ENCODE data around the gene ADCY7.

The ADCY7 gene

DNA sequence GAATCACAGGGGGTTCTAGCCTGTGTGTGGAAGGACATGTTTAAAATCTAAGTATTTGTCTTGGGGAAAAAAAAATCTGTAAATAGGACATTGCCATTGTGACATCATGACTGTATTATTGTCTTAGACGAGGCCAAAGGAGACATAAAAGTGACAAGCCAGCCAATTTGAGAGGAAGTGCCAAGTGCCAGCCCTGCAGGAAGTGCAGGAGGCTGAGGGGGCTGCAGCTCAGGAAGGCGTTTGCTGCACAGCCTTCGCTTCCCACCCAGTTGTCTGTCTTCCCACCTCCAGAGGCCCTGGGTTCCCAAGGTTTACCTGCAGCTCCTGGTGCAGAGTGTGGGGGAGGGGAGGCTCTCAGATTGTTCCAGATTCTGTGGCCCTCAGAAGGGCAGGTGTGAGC, 1.3 kb downstream of the ADCY7 start:
- no peak for DNase-seq (ENCODE audit: low read depth, low spot score)

DNA sequence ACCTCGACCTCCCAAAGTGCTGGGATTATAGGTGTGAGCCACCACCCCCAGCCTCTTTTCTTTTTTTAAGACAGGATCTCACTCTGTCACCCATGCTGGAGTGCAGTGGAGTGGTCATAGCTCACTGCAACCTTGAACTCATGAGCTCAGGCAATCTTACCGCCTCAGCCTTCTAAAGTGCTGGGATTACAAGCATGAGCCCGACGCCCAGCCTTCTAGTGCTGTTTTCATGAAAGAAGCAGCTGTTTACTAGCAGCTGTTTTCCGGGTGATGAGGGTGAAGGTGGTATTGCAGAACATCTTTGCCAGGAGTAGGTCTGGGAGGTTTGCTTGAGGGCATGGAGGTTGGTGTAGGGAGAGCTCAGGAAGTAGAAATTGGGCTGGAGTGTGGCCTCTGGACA, 2.0 kb downstream of the ADCY7 start:
- DNase-seq (ENCODE audit: low read depth, low spot score), result no peak

DNA sequence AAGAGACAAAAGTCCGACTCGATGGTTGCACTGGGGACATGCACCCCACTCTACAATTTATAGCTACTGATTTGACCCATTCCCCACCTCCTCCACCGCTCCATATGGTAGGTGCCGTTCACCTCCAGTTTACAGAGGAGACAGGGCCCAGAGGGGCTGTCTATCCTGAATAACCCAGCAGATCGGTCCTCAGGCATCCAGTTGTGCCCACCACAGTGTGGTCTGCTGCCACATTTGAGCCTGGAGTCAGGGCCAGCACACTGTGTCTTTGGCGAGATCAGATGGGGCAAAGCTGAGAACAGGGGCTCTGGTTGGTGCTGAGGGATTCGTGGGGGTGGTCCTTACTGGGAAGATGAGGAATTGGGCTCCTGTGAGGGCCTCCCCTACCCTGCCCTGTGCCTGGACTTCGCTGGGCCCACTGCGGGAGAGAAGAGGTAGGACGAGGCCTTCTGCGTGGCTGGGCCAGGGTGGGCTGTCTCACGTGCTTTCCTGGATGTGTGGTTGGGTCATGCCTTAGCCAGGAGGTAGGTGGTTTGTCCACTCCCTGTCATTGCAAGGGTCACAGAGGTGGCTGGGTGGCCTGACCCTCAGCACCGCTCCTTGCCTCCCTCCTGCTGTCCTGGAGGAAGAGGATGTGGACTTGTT, 2.8 kb downstream of the ADCY7 start:
- no peak for DNase-seq (ENCODE audit: low read depth, low spot score)

DNA sequence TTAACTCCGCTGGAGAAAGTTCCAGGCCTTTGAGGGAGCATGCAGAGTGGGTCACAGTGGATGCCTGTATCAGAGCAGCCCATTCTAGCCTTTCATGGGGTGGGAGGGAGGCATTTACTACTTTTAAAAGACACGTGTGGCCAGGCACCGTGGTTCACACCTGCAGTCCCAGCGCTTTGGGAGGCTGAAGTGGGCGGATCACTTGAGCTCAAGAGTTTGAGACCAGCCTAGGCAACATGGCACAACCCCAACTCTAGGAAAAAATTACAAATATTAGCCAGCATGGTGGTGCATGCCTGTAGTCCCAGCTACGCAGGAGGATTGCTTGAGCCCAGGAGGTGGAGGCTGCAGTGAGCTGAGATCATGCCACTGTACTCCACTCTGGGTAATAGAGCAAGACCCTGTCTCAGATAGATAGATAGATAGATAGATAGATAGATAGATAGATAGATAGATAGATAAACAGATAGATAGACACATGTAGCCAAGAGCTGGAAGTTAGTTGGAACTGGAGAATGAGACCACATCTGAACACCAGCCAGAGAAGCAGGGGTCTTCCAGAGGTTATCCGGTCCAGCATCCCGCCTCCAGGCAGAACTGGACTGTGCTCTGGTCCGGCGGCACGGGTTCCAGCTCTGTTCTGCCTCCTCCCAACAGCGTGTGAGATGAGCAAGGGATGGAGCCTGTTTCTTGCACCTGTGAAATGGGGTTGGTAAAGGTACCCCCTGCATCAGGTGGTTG, 3.6 kb downstream of the ADCY7 start:
- DNase-seq (ENCODE audit: low read depth, low spot score), result no peak

DNA sequence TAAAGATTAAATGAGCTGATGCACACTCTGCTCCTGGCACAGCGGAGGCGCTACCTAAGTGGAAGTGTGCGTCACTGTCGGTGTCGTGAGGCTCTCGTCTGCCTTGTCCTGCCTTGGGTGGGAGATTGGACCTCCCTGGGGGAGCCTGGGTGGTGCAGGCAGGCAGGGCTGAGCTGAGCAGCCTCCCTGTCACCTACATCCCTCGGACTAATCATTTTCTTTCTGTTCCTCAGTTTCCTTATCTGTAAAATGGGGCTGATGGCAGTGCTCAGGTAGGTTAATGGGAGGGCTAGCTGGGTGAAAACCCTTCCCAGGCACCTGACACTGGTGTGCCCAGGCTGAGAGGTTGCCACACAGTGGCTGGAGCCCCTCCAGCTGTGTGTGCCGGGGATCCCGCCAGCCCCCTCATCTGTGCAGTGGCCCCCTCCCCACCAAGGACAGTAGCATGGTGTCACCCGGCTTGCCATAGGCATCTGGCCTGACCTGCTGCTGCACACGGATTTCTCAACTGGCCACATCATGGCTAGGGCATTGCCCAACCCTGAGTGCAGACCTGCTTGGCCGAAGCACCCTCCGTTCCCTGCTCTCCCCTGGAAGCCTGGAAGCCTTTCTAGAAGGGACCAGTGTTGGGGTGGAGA, 4.3 kb downstream of the ADCY7 start:
- no peak for DNase-seq (ENCODE audit: low read depth, low spot score)

DNA sequence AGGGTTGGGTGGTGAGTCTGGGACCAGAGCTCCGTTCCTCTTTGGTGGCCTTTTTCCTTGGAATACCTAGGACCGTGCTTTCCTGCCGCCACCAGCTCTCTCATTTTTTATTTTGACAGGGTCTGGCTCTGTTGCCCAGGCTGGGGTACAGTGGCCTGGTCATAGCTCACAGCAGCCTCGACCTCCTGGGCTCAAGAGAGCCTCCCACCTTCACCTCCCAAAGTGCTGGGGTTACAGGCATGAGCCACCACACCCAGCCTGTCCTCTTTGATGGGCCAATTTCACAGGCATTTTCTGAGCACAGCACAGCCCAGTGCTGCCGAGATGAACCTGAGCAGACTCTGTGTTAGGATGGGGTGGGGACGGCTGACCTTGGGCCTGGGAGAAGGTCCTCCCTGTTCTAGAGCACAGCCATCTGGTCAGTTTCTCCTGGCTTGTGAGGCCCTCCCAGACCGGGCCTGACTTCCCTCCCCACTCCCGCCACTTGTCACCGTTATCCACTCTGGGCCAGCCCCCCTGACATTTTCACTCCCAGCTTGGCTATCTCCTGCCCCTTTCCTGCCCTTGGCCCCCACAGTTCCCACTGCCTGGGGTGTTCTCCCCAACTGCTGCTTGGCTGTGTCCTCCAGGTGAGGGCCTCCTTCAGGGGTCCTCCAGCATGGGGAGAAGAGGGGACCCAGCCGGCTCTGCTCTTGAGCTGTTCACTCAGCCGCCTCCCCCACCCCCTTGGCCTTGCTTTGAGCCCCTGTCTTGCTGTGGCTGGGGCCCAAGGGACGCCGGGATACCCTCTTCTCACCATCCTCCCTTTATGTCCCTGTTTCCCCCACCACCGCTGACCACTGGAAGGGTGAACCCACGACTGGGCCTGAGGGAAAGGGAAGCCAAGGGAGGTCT, 5.0 kb downstream of the ADCY7 start:
- DNase-seq (ENCODE audit: low read depth, low spot score), result no peak

DNA sequence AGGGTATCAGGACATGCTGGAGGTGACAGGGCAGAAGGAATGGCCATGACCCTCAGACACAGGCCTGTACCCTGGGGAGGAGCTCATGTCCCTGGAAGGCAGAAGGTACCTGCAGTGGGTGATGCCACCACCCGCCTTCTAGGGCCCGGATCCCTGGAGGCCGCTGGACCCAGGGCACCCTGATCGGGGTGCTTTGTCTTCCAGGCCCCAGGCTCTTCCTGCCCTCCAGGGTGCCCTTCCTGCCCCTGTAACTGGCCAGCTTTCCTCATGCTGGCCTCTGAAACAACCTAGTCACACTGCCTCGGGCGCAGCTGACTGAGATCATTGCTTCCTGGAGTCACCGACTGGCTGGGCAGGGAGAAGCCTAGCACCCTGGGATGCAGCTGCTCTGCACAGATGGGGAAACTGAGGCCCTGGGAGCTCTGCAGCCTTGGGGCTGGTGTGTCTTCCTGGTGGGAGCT, 5.8 kb downstream of the ADCY7 start:
- DNase-seq (ENCODE audit: low read depth, low spot score), result no peak

DNA sequence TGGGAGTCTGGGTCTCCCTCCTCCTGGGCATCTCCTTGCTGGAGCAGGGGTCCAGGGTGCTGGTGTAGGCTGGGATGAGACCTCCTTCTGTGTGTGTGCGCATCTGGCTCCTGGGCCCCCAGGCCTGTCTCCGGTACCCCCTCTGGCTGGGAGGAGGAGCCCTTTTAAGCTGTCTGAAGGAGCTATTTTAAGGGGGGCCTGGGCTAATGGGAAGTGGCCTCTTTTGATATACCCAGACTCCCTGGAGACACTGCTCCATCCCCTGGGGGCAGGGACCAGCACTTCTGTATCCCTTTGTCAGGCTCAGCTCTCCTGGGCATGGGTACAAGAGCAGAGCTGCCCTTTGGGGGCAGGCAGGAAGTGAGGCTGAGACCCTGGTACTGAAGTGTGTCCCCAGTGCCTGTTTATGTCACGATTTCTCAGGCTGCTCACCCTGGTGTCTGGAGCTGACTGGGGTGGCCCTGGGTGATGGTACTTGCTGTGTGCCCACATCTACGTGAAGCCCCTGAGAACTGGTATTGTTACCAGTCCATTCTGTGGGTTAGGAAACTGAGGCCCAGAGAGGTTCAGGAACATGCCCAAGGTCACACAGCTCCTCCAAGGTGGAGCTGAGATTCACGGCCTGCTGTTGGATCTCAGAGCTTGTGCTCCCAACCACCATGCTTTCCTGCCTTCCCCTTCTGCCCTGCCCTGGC, 6.5 kb downstream of the ADCY7 start:
- DNase-seq (ENCODE audit: low read depth, low spot score), result no peak

DNA sequence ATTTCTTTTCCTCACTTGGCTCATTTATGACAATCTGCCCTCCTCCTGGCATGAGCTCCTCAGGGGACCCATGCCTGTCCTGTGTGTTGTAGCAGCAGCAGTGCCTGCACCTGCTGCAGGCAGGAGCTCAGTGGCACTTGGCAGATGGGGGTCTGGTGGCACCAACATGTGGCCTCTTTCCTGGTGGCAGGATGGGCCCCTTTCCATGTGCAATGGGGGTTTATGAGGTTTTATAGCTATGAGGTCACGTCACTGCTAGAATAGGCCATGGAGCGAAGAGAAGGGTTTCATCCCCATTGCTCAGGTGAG, 7.0 kb downstream of the ADCY7 start:
- DNase-seq (ENCODE audit: low read depth, low spot score), result no peak

DNA sequence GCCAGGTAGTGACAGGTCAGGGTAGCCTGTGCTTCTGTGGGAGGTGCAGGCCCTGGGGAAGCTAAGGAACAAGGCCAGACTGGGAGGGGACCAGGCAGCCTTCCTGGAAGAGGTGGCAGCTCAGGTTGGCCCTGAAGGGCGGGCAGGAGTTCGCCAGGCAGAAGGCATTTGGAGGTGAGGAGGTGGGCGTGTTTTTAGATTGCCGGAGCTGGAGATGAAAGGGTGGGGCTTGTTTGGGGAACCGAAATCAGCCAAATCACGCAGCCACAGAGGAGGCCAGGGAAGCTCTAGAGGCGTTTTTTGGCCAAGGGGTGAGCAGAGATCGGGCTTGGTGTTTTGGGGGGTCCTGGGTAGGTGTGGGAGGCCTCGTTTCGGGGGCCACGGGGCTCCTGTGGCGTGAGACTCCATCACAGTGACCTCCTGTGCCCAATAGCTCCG, 7.6 kb downstream of the ADCY7 start:
- DNase-seq (ENCODE audit: low read depth, low spot score), result no peak

DNA sequence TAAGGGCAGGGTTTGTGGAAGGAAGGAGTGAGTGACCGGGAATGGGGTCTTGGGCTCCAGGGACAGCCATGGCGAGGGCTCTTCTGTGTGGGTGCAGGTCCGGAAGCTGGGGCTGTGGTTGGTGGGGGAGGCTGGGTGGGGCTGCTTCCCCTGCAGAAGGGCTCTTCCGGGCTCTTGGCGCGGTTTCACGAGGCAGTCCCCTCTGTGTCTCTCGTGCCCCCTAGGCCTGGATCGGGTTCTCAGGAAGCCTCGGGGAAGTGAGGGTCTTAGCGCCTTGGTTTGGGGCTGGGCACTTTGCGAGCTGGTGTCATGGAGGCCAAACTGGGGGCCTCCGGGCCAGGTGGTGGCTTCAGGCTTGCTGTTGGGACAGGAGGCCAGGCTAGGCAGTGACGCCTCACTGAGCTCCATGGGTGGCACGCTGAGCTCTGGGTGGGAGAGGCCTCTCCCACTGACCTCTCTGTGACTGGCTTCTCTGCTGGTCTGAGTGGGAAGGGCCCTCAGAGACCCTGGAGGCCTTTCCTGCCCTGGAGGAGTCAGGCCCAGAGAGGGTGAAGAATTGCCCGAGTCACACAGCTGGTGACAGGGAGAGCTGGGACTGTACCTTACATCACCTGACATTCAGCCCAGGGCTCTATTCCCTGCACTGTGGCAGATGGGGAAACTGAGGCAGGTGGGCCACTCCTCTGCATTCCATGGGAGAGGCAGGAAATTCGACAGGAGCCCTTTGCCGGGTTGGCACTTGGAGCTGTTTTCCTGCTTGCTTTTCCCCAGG, 8.2 kb downstream of the ADCY7 start:
- no peak for DNase-seq (ENCODE audit: low read depth, low spot score)

DNA sequence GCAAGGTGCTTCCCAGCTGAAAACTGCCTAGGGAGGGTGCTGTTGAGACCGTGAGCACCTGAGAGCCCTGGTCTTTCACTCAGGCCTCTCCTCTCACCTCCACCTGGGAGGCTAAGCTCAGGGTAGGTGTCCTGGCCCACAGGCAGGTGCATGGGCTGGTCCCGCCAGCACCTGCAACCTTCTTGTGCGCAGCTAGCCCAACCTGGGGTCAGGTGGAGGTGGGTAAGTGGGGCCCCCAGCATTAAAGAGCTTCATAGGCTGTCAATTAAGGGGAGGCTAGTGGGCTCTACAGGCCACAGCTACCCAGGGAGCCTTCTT, 8.7 kb downstream of the ADCY7 start:
- DNase-seq (ENCODE audit: low read depth, low spot score), result no peak

DNA sequence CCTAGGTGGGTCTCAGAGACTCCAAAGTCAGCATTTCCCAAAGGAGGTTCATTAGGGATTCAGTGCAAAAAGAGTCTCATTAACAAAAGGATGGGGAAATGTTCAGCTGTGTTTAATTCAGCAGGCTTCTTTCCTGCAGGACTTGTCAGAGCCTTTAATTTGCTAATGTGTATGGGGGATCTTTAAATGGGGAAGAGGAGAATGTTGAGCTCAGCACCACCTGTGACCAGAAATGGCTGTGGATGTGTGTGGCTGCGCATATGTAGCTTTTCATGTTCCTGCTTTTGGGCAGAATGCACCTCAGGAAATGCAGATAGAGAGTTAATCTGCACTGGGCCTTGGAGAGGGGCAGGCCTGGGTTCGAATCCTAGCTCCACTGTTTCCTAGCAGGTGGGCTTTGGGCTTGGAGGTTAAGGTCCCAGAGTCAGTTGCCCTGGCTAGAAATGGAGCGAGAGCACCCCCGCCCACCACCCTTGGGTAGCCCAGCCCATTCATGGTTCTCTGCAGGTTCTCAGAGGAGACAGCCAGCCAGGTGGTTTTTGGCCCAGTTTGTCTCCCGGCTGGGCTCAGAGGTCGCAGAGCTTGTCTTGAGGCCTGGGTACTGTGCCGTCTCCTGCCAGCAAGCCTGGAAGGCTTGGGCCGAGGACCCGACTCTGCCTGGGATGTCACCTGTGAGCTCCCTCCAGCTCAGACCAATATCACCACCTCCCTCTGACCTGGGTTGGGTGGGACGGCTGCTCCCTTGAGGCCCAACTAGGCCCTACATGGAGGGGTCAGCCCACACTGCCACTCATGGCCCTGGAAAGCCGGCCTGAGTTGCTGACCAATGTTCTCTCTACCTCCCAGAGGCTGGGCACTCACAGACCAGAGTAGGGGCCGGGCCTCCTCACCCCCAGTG, 9.3 kb downstream of the ADCY7 start:
- no peak for DNase-seq (ENCODE audit: low read depth, low spot score)

DNA sequence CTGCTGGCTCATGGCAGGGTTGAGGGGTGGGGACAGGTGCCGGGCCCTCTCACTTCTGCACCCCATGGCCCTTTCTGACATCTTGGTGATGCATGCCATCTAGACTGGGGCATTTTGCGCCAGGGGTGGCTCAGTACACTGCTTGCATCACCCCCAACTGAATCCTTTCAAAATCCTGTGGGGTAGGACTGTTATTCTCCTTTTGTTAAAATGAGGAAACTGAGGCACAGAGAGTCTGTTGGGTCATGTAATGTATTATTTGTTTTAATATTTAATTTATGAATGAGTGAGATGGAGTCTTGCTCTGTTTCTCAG, 9.9 kb downstream of the ADCY7 start:
- DNase-seq (ENCODE audit: low read depth, low spot score), result no peak

DNA sequence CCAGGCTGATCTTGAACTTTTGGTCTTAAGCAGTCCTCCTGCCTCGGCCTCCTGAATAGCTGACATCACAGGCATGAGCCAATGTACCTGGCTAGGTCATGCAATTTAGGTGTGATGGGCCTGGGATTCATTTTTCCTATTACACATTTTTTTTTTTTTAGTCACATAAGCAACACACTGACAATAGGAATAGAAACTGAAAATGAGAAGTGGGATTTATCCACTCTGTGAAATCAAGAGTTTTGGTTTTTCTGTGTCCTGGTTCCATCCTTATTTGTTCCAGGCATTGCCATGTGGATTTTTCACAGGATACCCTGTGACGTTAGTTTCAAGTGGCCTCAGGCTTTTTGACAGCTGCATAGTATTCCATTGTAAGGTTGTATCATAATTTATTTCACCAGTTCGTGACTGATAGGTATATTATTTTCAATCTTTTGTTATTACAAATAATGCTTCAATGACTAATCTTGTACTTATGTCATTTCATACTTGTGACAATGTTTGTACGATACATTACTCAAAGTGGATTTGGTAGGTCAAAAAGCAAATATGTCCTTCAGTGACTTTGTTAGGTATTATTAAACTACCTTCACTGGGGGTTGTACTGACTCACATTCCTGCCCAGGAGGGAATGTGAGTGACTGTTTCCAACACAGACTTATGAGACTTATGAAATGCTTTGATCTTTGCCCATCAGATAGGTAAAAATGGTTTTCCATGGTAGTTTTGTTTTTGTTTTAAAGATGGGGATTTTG, 10.6 kb downstream of the ADCY7 start:
- no peak for DNase-seq (ENCODE audit: low read depth, low spot score)

DNA sequence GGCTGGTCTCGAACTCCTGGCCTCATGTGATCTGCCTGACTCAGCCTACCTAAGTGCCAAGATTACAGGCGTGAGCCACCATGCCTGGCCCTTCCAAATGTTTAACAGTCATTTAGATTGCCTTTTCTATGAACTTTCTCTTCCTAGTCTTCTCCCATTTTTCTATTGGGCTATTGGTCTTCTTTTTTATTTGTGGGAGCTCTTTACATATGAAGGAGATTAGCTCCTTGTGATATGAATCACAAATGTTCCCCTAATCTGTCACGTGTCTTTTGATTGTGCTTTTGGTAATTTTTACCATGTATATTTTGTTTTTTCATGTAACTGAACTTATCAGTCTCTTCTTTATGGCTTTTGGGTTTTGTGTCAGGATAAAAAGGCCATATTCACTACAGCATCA, 11.9 kb downstream of the ADCY7 start:
- no peak for DNase-seq (ENCODE audit: low read depth, low spot score)

DNA sequence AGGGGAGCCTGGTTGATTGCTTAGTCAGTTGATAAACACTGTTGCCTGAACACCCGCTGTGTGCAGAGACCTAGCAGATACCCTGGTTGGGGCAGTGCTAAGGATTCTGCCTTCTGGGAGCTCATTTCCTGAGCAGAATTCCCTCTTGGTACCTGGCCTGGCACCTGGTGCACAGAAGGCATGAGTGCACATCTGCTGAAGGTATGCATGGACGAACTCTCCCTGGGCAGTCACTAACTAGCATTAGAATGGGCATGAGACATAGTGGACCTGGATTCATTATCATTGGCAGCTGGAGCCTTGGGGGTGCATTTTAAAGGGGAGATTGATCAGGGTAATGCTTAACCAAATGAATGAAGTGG, 13.1 kb downstream of the ADCY7 start:
- DNase-seq (ENCODE audit: low read depth, low spot score), result no peak

DNA sequence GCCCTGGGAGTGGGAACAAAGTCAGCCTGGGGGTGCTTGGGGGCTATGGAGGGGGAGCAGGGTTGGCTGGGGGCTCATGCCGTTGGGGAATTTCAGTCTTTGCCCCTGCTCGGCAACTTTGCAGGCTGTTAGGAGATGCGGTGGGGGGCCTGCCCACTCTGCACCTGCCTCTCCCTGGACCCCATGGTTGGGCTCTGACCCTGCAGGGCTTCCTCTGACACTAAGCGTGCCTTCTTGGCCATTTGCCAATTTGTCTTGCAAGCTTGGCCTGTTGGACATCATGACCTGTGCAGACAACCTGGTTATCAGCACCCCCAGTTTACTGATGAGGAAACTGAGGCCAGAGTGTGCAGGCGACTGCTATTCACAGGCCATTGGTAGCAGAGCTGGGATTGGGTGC, 14.6 kb downstream of the ADCY7 start:
- no peak for DNase-seq (ENCODE audit: low read depth, low spot score)

DNA sequence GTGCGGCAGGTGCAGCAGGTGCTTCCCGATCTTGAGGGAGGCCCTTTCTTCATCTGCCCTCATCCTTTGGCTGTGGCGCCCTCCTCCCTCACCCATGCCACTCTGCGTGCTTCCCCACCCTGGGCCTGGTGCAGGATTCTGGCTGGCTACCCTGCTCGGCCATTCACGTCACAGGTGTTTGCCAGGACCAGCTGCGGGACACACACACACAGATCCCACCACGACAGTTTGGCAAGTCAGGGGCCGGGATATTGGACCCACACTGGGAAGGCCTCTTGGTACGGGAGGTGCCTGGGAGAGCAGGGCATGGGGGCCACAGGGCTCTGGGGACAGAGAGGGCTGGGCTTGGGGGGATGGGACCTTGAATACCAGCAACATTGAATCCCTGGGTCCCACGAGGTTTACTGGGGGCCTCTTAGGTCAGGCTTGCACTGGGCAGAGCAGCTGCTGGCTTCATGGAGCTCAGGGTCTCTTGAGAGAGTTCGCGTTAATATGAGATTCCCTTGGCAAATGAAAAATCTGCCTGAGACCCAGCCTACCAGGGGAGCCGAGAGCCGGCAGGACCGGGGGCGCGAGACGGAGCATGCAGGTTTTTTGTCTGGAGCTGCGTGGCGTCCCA, 15.1 kb downstream of the ADCY7 start:
- DNase-seq (ENCODE audit: low read depth, low spot score), result no peak
